Endometrial microvascular endothelial cells (primary cell): ENCODE measurements around the gene FAM53B. TPM values are rescaled to one million over a fixed set of nuclear protein-coding genes. Genes with fewer than 3 reads are reported as not detected.

ENCODE experiments used
- in situ Hi-C: cut with HindIII; loops from 2 replicates; pipeline ENCODE4 v1.10.0; 2017; ENCODE audit warnings: low sequenced_read_pairs, low pct_unique_long_range_greater_than_20kb; ENCODE audit errors: inconsistent ontology term
- total RNA-seq: library from RNA; depleted of rRNA; stranded (reverse); fragments of >200 nt; gene quantifications from one replicate; pipeline ENCODE4 v1.2.3, GENCODE V29; 2015; ENCODE audit errors: inconsistent ontology term

The FAM53B gene
- total RNA-seq, 1 donor from 2014 or later = 12.3 TPM

DNA sequence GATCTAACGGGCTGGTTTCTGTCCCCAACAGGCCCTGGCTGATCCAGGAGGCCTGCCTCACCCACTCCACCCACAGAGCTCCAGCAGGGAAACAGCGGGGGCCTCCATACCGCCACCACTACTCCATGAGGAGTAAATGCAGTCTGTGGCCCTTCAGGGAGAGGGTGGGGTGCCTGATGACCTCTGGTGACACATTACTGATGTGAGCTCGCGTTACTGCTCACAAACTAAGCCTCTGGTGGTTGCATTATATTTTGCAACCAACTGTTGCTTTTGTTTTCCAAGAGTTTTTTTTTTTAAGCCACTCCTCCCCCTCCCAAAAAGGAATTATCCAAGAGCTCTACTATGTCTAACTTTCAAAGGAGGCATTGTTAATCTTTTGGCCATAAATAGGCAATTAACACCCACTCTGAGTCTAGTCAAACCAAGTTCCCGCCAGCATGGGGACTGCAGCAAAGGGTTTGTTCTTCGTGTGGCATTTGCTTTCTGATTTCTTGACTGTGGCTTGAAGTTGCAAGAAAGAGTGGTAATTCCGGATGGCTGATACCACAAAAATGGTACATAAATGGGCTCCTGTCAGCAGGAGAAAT is 72.6 kb downstream of the FAM53B start:
- in situ Hi-C loops = no loop called here

GRCh38 chr10:124670849-124671248 is 73.3 kb downstream of the FAM53B start:
- in situ Hi-C loops = no loop called here

DNA sequence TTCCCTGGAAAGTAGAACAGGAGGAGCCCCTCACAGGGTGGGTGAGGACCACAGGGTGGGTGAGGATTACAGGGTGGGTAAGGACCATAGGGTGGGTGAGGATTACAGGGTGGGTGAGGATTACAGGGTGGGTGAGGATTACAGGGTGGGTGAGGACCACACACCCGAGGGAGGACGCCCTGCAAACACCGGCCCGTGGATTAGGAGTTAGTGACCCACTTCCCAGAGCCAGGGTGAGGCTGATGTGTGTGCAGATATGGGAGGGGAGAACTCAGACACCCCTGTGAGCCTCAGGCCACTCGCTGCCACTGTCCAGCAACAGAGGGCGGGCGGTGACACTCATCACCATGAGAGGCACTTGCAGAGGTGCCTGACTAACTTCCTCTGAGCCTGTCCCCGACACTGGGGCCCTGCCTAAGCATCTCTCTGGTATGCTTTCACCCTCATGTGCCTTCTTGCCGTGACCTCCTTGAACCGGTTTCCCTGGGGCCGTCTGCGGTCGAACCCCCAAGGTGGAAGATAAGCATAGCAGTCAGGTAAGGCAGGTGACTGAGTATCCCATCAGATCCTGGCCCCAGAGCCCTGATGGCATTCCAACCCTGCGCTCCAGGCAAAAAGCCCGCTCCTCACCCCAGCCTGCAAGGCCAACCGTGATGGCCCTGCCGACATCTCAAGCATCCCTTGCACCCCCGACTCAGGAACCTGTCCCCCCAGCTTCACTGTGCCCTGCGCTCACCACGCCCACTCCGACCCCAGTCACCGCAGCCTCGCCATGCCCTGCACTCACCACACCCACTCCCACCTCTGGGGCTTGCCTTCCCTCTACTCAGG is 74.1 kb downstream of the FAM53B start:
- in situ Hi-C loops = no loop called here

DNA sequence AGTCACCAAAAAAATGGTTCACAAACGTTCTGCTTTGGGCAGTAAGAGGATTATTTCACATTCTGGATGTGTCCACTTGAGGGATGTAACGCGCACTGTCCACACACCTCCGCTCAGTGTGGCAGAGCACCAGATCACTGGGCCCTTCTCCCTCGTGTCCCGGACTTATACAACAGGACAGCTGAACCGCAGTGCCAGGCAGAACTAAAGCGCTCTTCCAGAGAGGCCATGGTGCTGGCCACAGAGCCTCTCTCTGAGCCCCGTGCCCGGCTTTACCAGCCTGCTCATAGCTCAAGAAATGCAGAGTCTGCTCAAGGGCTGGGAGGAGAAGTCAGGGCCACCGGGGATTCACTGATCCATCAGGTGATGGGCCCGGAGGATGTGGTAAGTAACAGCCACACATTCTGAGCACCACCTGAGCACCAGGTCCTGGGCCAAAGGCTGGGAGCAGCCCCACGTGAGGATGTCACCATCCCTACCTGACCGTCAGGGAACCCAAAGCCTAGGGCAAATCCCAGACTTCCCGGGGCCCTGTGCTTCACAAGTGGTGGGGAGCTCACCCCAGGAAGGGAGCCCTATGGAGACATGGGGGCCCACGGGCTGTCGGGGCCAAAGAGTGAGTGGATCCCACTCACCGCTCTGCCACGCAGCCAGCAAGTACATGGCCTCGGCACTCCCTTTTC is 74.9 kb downstream of the FAM53B start:
- in situ Hi-C loops = no loop called here

GRCh38 chr10:124668517-124669051 is 75.6 kb downstream of the FAM53B start:
- in situ Hi-C loops = no loop called here

GRCh38 chr10:124667425-124668345 is 76.5 kb downstream of the FAM53B start:
- in situ Hi-C loops = no loop called here

DNA sequence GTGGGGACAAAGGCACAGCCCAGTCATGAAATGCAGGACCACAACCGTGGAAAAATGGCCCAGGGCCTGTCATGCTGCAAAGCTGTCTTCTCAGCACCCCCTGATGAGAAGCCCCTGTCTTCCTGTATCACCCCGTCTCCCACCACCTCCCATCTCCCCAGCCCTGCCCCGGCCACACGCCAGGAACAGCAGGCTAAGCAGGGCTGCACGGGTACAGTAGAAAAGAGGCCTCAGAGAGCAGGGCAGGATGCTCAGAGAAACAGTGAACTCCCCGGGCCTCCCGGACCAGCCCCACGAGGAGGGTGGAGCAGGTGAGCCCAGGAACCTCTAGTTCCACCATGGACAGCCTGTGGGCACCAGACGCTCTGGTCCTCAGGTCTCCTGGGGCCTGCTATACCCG is 77.7 kb downstream of the FAM53B start:
- in situ Hi-C loops = no loop called here

DNA sequence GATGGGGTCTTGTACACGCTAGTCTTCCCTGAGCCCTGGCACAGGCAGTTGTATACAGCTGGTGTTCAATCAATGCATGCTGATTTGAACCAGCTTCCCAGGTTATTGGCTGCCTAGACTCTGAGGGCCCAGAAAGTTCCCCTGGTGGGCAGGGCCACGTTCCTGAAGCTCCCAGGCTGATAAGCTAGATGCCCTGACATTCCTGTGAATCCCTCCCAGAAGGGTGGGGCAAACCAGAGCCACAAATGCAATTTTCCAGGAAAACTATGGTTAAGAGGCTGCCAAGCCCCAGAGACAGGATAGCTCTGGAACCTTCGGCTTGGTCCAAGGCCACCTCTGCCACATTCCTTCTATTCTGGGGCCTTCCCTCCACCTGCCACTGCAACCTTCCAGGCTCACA is 78.2 kb downstream of the FAM53B start:
- in situ Hi-C loops = no loop called here

- in situ Hi-C loops = no loop called here
These were observed 78.6 kb downstream of the FAM53B start for GRCh38 chr10:124665558-124665957.

DNA sequence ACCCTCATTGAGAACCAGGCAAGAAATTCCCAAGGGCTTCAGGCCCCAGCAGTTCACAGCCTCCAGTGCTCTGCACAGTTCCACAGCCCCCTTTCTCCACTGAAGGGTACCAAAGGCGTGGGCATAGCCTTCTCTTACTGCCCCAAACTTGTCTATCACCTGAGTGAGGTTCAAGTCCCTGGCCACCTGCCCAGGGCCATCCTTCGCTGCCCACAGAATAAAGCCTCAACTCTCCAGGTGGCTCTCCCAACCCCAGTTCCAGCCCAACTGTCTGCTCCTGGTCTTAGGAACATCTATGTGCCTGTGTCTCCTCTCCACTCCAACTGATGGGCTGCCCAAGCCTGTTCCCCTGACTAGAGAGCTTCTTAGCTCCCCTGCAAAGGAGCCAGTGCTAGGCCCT is 79.1 kb downstream of the FAM53B start:
- in situ Hi-C loops = no loop called here

GRCh38 chr10:124663766-124664360 is 80.3 kb downstream of the FAM53B start:
- in situ Hi-C loops = loop anchor here (5.0 kb wide), 1 partner anchor 33 kb away; no protein-coding TSS in a partner anchor

GRCh38 chr10:124663228-124663627 is 81.0 kb downstream of the FAM53B start:
- in situ Hi-C loops = loop anchor here (5.0 kb wide), 1 partner anchor 34 kb away; no protein-coding TSS in a partner anchor

- in situ Hi-C loops = loop anchor here (5.0 kb wide), 1 partner anchor 36 kb away; no protein-coding TSS in a partner anchor
These were observed 82.5 kb downstream of the FAM53B start for GRCh38 chr10:124661660-124662180.

GRCh38 chr10:124660404-124661125 is 83.6 kb downstream of the FAM53B start:
- in situ Hi-C loops = loop anchor here (5.0 kb wide), 1 partner anchor 37 kb away; no protein-coding TSS in a partner anchor

GRCh38 chr10:124659380-124659779 is 84.8 kb downstream of the FAM53B start:
- in situ Hi-C loops = no loop called here

DNA sequence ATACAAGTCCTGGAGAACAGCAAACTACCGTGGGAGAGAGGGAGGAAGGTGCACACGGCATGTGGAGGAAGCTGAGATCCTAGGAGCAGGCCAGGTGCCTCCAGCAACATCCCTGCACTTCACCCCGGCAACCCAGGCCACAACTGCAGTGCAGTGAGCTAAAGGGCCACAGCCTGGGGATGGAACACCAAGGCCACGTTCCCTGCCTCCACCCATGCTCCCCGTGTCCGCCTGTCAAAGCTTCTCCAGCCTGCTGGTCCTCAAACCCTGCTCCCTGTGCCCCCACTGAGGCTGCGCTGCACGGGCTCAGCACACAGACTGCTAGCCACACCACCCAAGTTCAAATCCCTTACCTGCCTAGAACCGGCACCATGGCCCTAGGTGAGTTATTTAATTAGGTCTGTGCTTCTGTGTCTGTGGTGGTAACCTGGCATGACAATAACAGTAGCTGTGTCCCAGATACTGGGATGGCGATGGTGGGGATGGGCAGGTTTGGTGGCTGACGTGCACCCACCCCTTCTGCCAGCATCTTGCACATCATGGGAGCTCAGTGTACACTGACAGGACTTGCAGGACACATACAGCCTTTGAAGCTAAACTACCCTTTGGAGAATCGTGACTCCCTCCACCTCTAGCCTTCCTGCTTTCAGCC is 85.5 kb downstream of the FAM53B start:
- in situ Hi-C loops = no loop called here

GRCh38 chr10:124657806-124658205 is 86.4 kb downstream of the FAM53B start:
- in situ Hi-C loops = no loop called here
